ENCODE results near the gene UBN1. TPM values are rescaled to one million over a fixed set of nuclear protein-coding genes. Genes with fewer than 3 reads are reported as not detected.

UBN1 gene
- total RNA-seq, 4 donors from 2014 or later = 21.1 to 48.2 (median 37.2) TPM

DNA sequence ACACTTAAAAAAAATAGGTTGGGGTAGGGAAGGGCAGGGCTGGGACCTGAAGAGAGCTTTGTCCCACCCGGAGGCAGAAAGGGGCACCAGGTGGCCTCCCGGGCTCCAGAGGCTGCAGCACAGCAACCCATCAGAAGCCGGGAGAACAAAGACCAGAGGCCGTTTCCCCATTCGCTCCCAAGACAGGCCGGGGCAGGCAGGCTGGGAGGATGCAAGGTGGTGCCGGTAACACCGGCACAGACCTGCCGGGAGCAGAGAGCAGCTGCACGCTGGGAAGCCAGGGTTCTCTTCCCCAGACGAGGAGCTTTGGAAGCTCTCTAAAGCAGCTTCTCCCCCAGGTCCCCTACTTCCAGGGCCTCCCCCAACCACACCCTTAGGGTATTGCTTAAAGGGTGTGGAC is 84.1 kb downstream of the UBN1 start:
- TF ChIP-seq, protein P1, sequence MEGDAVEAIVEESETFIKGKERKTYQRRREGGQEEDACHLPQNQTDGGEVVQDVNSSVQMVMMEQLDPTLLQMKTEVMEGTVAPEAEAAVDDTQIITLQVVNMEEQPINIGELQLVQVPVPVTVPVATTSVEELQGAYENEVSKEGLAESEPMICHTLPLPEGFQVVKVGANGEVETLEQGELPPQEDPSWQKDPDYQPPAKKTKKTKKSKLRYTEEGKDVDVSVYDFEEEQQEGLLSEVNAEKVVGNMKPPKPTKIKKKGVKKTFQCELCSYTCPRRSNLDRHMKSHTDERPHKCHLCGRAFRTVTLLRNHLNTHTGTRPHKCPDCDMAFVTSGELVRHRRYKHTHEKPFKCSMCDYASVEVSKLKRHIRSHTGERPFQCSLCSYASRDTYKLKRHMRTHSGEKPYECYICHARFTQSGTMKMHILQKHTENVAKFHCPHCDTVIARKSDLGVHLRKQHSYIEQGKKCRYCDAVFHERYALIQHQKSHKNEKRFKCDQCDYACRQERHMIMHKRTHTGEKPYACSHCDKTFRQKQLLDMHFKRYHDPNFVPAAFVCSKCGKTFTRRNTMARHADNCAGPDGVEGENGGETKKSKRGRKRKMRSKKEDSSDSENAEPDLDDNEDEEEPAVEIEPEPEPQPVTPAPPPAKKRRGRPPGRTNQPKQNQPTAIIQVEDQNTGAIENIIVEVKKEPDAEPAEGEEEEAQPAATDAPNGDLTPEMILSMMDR (IDR thresholded peaks at IDR 0.05; ENCODE audit: low read depth) = no peak

Other genes starting within 250 kb of the UBN1 start
- 1 to 10 TPM; 1.7 to 7.0 (median 4.2) TPM for gene UBALD1, start 232.6 kb upstream of the UBN1 start, total RNA-seq
- 10 to 100 TPM; 21.2 to 44.5 (median 25.2) TPM for gene MGRN1, start 222.7 kb upstream of the UBN1 start, total RNA-seq
- 10 to 100 TPM; 11.7 to 38.8 (median 16.7) TPM for gene NUDT16L1, start 153.9 kb upstream of the UBN1 start, total RNA-seq
- gene ANKS3, start 113.2 kb upstream of the UBN1 start, total RNA-seq = 10 to 100 TPM in 3 of 4 donors, 1 to 10 TPM in 1; 9.3 to 21.5 (median 13.2) TPM
- 1 to 10 TPM in 2 of 4 donors, under 1 TPM in 2; 0.44 to 1.6 (median 0.91) TPM for gene DNAAF8, start 112.9 kb upstream of the UBN1 start, total RNA-seq
- 10 to 100 TPM in 1 of 4 donors, 1 to 10 TPM in 3; 3.8 to 11.7 (median 8.2) TPM for gene ZNF500, start 80.3 kb upstream of the UBN1 start, total RNA-seq
- gene SEPTIN12, start 59.1 kb upstream of the UBN1 start, total RNA-seq = not detected
- gene SMIM22, start 52.1 kb upstream of the UBN1 start, total RNA-seq = not detected
- gene ROGDI, start 44.8 kb upstream of the UBN1 start, total RNA-seq = 1 to 10 TPM; 4.2 to 8.8 (median 5.5) TPM
- 10 to 100 TPM; 38.8 to 64.7 (median 41.5) TPM for gene GLYR1, start 193 bp upstream of the UBN1 start, total RNA-seq
- 100 to 1,000 TPM in 2 of 4 donors, 10 to 100 TPM in 2; 67.5 to 239 (median 111) TPM for gene PPL, start 89.7 kb downstream of the UBN1 start, total RNA-seq
- under 1 TPM; 0.33 to 0.68 (median 0.61) TPM for gene SEC14L5, start 110.8 kb downstream of the UBN1 start, total RNA-seq
- gene NAGPA, start 186.5 kb downstream of the UBN1 start, total RNA-seq = 10 to 100 TPM in 3 of 4 donors, 1 to 10 TPM in 1; 5.9 to 37.9 (median 30.1) TPM
- gene C16orf89, start 218.5 kb downstream of the UBN1 start, total RNA-seq = 10 to 100 TPM in 1 of 4 donors, 1 to 10 TPM in 2, not detected in 1; 2.9 to 14.9 (median 3.3) TPM
- 10 to 100 TPM; 11.6 to 15.5 (median 14.5) TPM for gene ALG1, start 224.4 kb downstream of the UBN1 start, total RNA-seq

All from subcutaneous adipose tissue (tissue), 4 donors.